GM21737 (cell line): Measurements from ENCODE around the gene MPND.
"Not testable (repeated sequence)": the region's sequence is repeated elsewhere in the genome, so short reads cannot be mapped to it uniquely, and the experiment has no call there.

Source experiments
- ATAC-seq: cut with Tn5 transposase; IDR thresholded peaks from one replicate; pipeline ENCODE4 v1.9.1; 2021; ENCODE audit warnings: mild to moderate bottlenecking, moderate library complexity; ENCODE audit not compliant: unreplicated experiment

MPND gene

GRCh38 chr19:4345342-4346019 is 2.1 kb downstream of the MPND start:
- ATAC-seq = no peak

GRCh38 chr19:4346020-4346383 is 2.6 kb downstream of the MPND start:
- no peak for ATAC-seq

GRCh38 chr19:4347521-4347920 is 4.2 kb downstream of the MPND start:
- ATAC-seq = no peak

GRCh38 chr19:4349225-4349624 is 5.9 kb downstream of the MPND start:
- not testable (repeated sequence) for ATAC-seq

GRCh38 chr19:4350111-4350510 is 6.7 kb downstream of the MPND start:
- no peak for ATAC-seq

- ATAC-seq = no peak
Measured at GRCh38 chr19:4350726-4351125, 7.4 kb downstream of the MPND start.

- ATAC-seq = no peak
Measured at GRCh38 chr19:4352701-4353121, 9.3 kb downstream of the MPND start.

GRCh38 chr19:4354282-4354681 is 10.9 kb downstream of the MPND start:
- ATAC-seq = no peak

- no peak for ATAC-seq
Measured at GRCh38 chr19:4354897-4355296, 11.5 kb downstream of the MPND start.

- no peak for ATAC-seq
Measured at GRCh38 chr19:4357095-4357797, 13.9 kb downstream of the MPND start.

GRCh38 chr19:4357921-4358326 is 14.6 kb downstream of the MPND start:
- ATAC-seq = no peak

- no peak for ATAC-seq
Measured at GRCh38 chr19:4358709-4359626, 15.6 kb downstream of the MPND start.

GRCh38 chr19:4359627-4360000 is 16.3 kb downstream of the MPND start:
- no peak for ATAC-seq

- ATAC-seq = no peak
Measured at GRCh38 chr19:4360081-4360569, 16.8 kb downstream of the MPND start.

- no peak for ATAC-seq
Measured at GRCh38 chr19:4360641-4361151, 17.3 kb downstream of the MPND start.

GRCh38 chr19:4361152-4362046 is 18.0 kb downstream of the MPND start:
- no peak for ATAC-seq

- no peak for ATAC-seq
Measured at GRCh38 chr19:4362101-4362828, 18.9 kb downstream of the MPND start.

- no peak for ATAC-seq
Measured at GRCh38 chr19:4362831-4363545, 19.6 kb downstream of the MPND start.
